Measurements from ENCODE around the gene BMP4.

Gene BMP4

GRCh38 chr14:53955671-53956426 lies 776 bp downstream of the BMP4 start:
- Histone ChIP-seq H3K9ac (ENCODE audit: low read length) (no peak overlapping the region), H3K4me2 (ENCODE audit: low read length) (no peak overlapping the region), H3K27ac (ENCODE audit: low read length) (no peak overlapping the region), H3K4me1 (ENCODE audit: low read length) (no peaks in the 10 kb centered on the region), H3K9me3 (ENCODE audit: insufficient read depth, low read length) (no peaks in the 10 kb centered on the region), H2AFZ (ENCODE audit: low read depth, low read length) (no peak overlapping the region), H3K79me2 (ENCODE audit: low read length) (no peaks in the 10 kb centered on the region), H3K27me3 (ENCODE audit: low read depth, low read length) (no peaks in the 10 kb centered on the region), H3K36me3 (replicated peaks; ENCODE audit: low read depth, low read length) (no peaks in the 10 kb centered on the region), H3K4me3 (ENCODE audit: low read length) (no peak overlapping the region), H4K20me1 (ENCODE audit: insufficient read depth, low read length) (no peaks in the 10 kb centered on the region)
- no peak for TF ChIP-seq EZH2phosphoT487 (IDR thresholded peaks at IDR 0.05; ENCODE audit: low read depth)
- TF ChIP-seq, protein P1, sequence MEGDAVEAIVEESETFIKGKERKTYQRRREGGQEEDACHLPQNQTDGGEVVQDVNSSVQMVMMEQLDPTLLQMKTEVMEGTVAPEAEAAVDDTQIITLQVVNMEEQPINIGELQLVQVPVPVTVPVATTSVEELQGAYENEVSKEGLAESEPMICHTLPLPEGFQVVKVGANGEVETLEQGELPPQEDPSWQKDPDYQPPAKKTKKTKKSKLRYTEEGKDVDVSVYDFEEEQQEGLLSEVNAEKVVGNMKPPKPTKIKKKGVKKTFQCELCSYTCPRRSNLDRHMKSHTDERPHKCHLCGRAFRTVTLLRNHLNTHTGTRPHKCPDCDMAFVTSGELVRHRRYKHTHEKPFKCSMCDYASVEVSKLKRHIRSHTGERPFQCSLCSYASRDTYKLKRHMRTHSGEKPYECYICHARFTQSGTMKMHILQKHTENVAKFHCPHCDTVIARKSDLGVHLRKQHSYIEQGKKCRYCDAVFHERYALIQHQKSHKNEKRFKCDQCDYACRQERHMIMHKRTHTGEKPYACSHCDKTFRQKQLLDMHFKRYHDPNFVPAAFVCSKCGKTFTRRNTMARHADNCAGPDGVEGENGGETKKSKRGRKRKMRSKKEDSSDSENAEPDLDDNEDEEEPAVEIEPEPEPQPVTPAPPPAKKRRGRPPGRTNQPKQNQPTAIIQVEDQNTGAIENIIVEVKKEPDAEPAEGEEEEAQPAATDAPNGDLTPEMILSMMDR (IDR thresholded peaks at IDR 0.05; ENCODE audit: low read depth, low read length), result no peak

- no peak overlapping the region for H2AFZ ChIP-seq (ENCODE audit: low read depth, low read length)
- no peaks in the 10 kb centered on the region for H3K4me1 ChIP-seq (ENCODE audit: low read length)
Measured at GRCh38 chr14:53955229-53955556, 1.4 kb downstream of the BMP4 start.

DNA sequence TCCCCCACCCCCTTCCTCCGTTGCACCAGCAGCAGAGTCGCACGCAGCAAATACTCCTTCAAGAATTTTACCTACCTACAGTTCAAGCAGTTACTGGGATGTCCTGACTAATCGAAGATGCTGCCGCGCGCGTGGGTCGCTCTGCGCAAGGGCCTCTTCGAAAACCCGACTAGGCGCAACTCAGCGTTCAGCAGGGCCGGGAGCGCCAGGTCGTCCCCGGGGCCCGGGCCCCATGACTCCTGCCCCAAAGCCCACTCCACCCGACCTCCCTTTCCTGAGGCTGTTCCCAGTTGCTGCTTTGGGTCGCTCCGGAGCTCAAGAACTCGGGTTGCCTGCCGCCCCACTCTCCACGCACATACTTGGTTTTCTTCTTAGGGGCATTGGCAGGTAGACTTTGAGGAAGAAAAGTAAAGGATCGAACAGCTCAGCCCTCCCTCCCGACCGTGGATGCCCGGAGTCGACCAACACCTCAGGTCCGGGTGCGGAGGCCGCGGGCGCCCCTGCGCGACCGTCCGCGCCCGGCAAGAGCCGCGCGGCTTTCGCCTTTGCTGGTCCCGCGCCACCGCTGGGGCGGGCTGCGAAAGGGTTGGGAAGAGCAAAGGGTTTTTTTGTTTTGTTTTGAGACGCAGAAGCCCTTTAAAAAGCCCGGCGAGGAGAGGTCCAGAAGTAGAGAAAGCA lies 1.9 kb downstream of the BMP4 start:
- Histone ChIP-seq H2AFZ (ENCODE audit: low read depth, low read length) (no peak overlapping the region), H3K4me1 (ENCODE audit: low read length) (no peaks in the 10 kb centered on the region), H3K4me2 (ENCODE audit: low read length) (no peak overlapping the region), H3K9me3 (ENCODE audit: insufficient read depth, low read length) (no peaks in the 10 kb centered on the region), H3K27ac (ENCODE audit: low read length) (no peak overlapping the region), H3K79me2 (ENCODE audit: low read length) (no peaks in the 10 kb centered on the region), H3K36me3 (replicated peaks; ENCODE audit: low read depth, low read length) (no peaks in the 10 kb centered on the region), H3K9ac (ENCODE audit: low read length) (no peak overlapping the region), H4K20me1 (ENCODE audit: insufficient read depth, low read length) (no peaks in the 10 kb centered on the region), H3K4me3 (ENCODE audit: low read length) (no peak overlapping the region), H3K27me3 (ENCODE audit: low read depth, low read length) (no peaks in the 10 kb centered on the region)
- TF ChIP-seq EZH2phosphoT487 (IDR thresholded peaks at IDR 0.05; ENCODE audit: low read depth), result no peak
- TF ChIP-seq, protein P1 (IDR thresholded peaks at IDR 0.05; ENCODE audit: low read depth, low read length), result no peak

More at GRCh38 chr14:53955229-53955556, 1.4 kb downstream of the BMP4 start:
- no peak overlapping the region for H3K4me3 ChIP-seq (ENCODE audit: low read length)
- TF ChIP-seq, protein P1 (IDR thresholded peaks at IDR 0.05; ENCODE audit: low read depth, low read length), result no peak
- TF ChIP-seq EZH2phosphoT487 (IDR thresholded peaks at IDR 0.05; ENCODE audit: low read depth), result no peak
- no peaks in the 10 kb centered on the region for H3K9me3 ChIP-seq (ENCODE audit: insufficient read depth, low read length)
- H4K20me1 ChIP-seq (ENCODE audit: insufficient read depth, low read length), result no peaks in the 10 kb centered on the region
- no peaks in the 10 kb centered on the region for H3K79me2 ChIP-seq (ENCODE audit: low read length)
- no peaks in the 10 kb centered on the region for H3K27me3 ChIP-seq (ENCODE audit: low read depth, low read length)
- H3K4me2 ChIP-seq (ENCODE audit: low read length), result no peak overlapping the region
- no peak overlapping the region for H3K9ac ChIP-seq (ENCODE audit: low read length)
- no peaks in the 10 kb centered on the region for H3K36me3 ChIP-seq (replicated peaks; ENCODE audit: low read depth, low read length)
- H3K27ac ChIP-seq (ENCODE audit: low read length), result no peak overlapping the region

- Histone ChIP-seq H3K27me3 (ENCODE audit: low read depth, low read length) (no peaks in the 10 kb centered on the region), H3K4me1 (ENCODE audit: low read length) (no peaks in the 10 kb centered on the region), H2AFZ (ENCODE audit: low read depth, low read length) (no peak overlapping the region), H3K4me3 (ENCODE audit: low read length) (no peak overlapping the region), H4K20me1 (ENCODE audit: insufficient read depth, low read length) (no peaks in the 10 kb centered on the region), H3K36me3 (replicated peaks; ENCODE audit: low read depth, low read length) (no peaks in the 10 kb centered on the region), H3K4me2 (ENCODE audit: low read length) (no peak overlapping the region), H3K27ac (ENCODE audit: low read length) (no peak overlapping the region), H3K79me2 (ENCODE audit: low read length) (no peaks in the 10 kb centered on the region), H3K9ac (ENCODE audit: low read length) (no peak overlapping the region), H3K9me3 (ENCODE audit: insufficient read depth, low read length) (no peaks in the 10 kb centered on the region)
- TF ChIP-seq, protein P1 (IDR thresholded peaks at IDR 0.05; ENCODE audit: low read depth, low read length), result no peak
- TF ChIP-seq EZH2phosphoT487 (IDR thresholded peaks at IDR 0.05; ENCODE audit: low read depth), result no peak
Measured at GRCh38 chr14:53953828-53954550, 2.6 kb downstream of the BMP4 start.

Data from OCI-LY3 (cell line).